K562 (cell line): ENCODE data around the gene DSCAM. TPM values are rescaled to one million over a fixed set of nuclear protein-coding genes. Genes with fewer than 3 reads are reported as not detected.
A peak's percentile ranks its signal among the peaks of the same experiment; 100 is the strongest.

Source experiments
- ARID1B ChIP-seq: fragments of 450-650 bp; IDR thresholded peaks from 2 replicates; pipeline ENCODE4 v1.6.1; 2016; ENCODE audit warnings: antibody characterized with exemption, mild to moderate bottlenecking, inconsistent platforms
- HEY1 ChIP-seq: fragments of 250-450 bp; sonication (Bioruptor Pico); IDR thresholded peaks from 2 replicates; pipeline ENCODE4 v1.5.0; 2020; ENCODE audit warnings: mild to moderate bottlenecking, moderate library complexity, borderline replicate concordance
- KLF1 ChIP-seq: fragments of 450-650 bp; IDR thresholded peaks from 2 replicates; pipeline ENCODE4 v1.6.1; 2016; ENCODE audit warnings: missing genetic modification characterization, missing compliant biosample characterization
- MGA ChIP-seq: fragments of 450-650 bp; IDR thresholded peaks from 2 replicates; pipeline ENCODE4 v1.6.1; 2016; ENCODE audit warnings: mild to moderate bottlenecking, moderate library complexity
- REST ChIP-seq, 2 experiments: fragments of 450-650 bp; formaldehyde crosslinking in 1 of 2; IDR thresholded peaks; 2 replicates each; pipeline versions ENCODE4 v1.4.0 to v1.6.1; 2014 to 2020; ENCODE audit warnings: mild to moderate bottlenecking in 2 of 2, borderline replicate concordance in 1 of 2, low read depth in 1 of 2
- TCF3 ChIP-seq: sonication (generic); formaldehyde crosslinking; IDR thresholded peaks from 2 replicates; pipeline ENCODE4 v1.4.0; 2020; ENCODE audit warnings: mild to moderate bottlenecking, missing genetic modification reagents
- polyA plus RNA-seq, 8 experiments: library from polyadenylated mRNA; depleted of rRNA in 4 of 8; stranded (reverse) in 5 of 8; unstranded in 3 of 8; fragments of >200 nt; fragmentation: Nextera tagmentation in 2 of 8; fragmentation: Illumina TruSeq in 1 of 8; extraction: Ambion mirVana in 2 of 8; extraction: Trizol in 1 of 8; gene quantifications; 2 replicates each; pipeline versions ENCODE4 v1.2.1 to v1.2.3, GENCODE V29; 2011 to 2014; ENCODE audit warnings: inconsistent platforms in 1 of 8, missing spikeins in 1 of 8
- total RNA-seq, 7 experiments: library from RNA; depleted of rRNA in 6 of 7; stranded (reverse); fragments of >200 nt in 6 of 7; fragmentation: Illumina TruSeq in 2 of 7; extraction: Trizol in 2 of 7; gene quantifications; 2 replicates each; pipeline versions ENCODE4 v1.2.1 to v1.2.3, GENCODE V29; 2011 to 2021; ENCODE audit warnings: low replicate concordance in 1 of 7

DSCAM gene
- total and polyA plus RNA-seq, 9 of the 15 experiments (the other 6 are each of a cell fraction or from before 2014, with no cell fraction given), result not detected

GRCh38 chr21:40386294-40386911, 460.6 kb downstream of the DSCAM start (continued):
- TF ChIP-seq MGA (no peak), REST (IDR thresholded peaks at IDR 0.05; ENCODE audit: borderline replicate concordance) (0 out of 2 replicates have a peak, but pooled peaks have one; percentile 7), REST (CRISPR knock-in tag; IDR thresholded peaks at IDR 0.05; ENCODE audit: low read depth) (no peak), ARID1B (no peak), KLF1 (tag) (no peak), HEY1 (CRISPR knock-in tag) (no peak), TCF3 (no peak)
